GM12878 (cell line): ENCODE measurements around the gene TACC3.

Experiments used
- CREB1 ChIP-seq: IDR thresholded peaks from 2 replicates; pipeline ENCODE4 v1.6.1; 2012; ENCODE audit warnings: low read depth, mild to moderate bottlenecking, inconsistent platforms
- MLLT1 ChIP-seq: fragments of 450-650 bp; IDR thresholded peaks from 2 replicates; pipeline ENCODE4 v1.6.1; 2016; ENCODE audit warnings: mild to moderate bottlenecking
- MTA2 ChIP-seq: fragments of 450-650 bp; IDR thresholded peaks from 2 replicates; pipeline ENCODE4 v1.6.1; 2016; ENCODE audit warnings: low read depth, mild to moderate bottlenecking, moderate library complexity
- MXI1 ChIP-seq: fragments of 150-350 bp; IDR thresholded peaks from 2 replicates; pipeline ENCODE4 v1.6.1; 2011; ENCODE audit warnings: low read depth, mild to moderate bottlenecking, inconsistent platforms, low read length, improper control_type of control experiment
- NR2C2 ChIP-seq: IDR thresholded peaks from 2 replicates; pipeline ENCODE4 v1.6.1; 2011; ENCODE audit warnings: borderline replicate concordance, low read depth; ENCODE audit not compliant: control insufficient read depth, insufficient read length
- NRF1 ChIP-seq: conservative IDR thresholded peaks from 2 replicates; pipeline ENCODE4 v1.6.1; 2011; ENCODE audit warnings: mild to moderate bottlenecking, low read depth, low read length, improper control_type of control experiment
- ZNF274 ChIP-seq: IDR thresholded peaks from one replicate; pipeline ENCODE4 v1.8.0; 2011; ENCODE audit not compliant: insufficient read length, insufficient read depth
- TF ChIP-seq, protein P1 (sequence below), 3 experiments: IDR thresholded peaks in 2 of 3; conservative IDR thresholded peaks in 1 of 3; 2 replicates each; pipeline ENCODE4 v1.5.1; 2011; ENCODE audit warnings: low read depth in 3 of 3, low read length in 3 of 3, mild to moderate bottlenecking in 3 of 3, control low read depth in 2 of 3, moderate library complexity in 2 of 3, inconsistent platforms in 1 of 3, mixed read lengths in 1 of 3; ENCODE audit not compliant: control insufficient read depth in 2 of 3, insufficient read depth in 1 of 3; ENCODE audit errors: extremely low read depth in 1 of 3
- TF ChIP-seq, protein P2 (sequence below): IDR thresholded peaks from 2 replicates; pipeline ENCODE4 v1.6.1; 2011; ENCODE audit warnings: borderline replicate concordance, low read depth, mild to moderate bottlenecking, moderate library complexity, mixed read lengths, low read length; ENCODE audit not compliant: insufficient read depth; ENCODE audit errors: extremely low read length

GRCh38 chr4:1760521-1761071 is 39.3 kb downstream of the TACC3 start:
- TF ChIP-seq, protein P1, sequence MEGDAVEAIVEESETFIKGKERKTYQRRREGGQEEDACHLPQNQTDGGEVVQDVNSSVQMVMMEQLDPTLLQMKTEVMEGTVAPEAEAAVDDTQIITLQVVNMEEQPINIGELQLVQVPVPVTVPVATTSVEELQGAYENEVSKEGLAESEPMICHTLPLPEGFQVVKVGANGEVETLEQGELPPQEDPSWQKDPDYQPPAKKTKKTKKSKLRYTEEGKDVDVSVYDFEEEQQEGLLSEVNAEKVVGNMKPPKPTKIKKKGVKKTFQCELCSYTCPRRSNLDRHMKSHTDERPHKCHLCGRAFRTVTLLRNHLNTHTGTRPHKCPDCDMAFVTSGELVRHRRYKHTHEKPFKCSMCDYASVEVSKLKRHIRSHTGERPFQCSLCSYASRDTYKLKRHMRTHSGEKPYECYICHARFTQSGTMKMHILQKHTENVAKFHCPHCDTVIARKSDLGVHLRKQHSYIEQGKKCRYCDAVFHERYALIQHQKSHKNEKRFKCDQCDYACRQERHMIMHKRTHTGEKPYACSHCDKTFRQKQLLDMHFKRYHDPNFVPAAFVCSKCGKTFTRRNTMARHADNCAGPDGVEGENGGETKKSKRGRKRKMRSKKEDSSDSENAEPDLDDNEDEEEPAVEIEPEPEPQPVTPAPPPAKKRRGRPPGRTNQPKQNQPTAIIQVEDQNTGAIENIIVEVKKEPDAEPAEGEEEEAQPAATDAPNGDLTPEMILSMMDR (IDR thresholded peaks at IDR 0.05 in 2 of 3, conservative IDR thresholded peaks at IDR 0.05 in 1 of 3; ENCODE audit: control insufficient read depth in 2 of 3, extremely low read depth in 1 of 3, insufficient read depth in 1 of 3, low read depth in 3 of 3, low read length in 3 of 3): no peak
- TF ChIP-seq CREB1: no peak
- TF ChIP-seq, protein P2, sequence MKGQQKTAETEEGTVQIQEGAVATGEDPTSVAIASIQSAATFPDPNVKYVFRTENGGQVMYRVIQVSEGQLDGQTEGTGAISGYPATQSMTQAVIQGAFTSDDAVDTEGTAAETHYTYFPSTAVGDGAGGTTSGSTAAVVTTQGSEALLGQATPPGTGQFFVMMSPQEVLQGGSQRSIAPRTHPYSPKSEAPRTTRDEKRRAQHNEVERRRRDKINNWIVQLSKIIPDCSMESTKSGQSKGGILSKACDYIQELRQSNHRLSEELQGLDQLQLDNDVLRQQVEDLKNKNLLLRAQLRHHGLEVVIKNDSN: no peak
- TF ChIP-seq MXI1: no peak
- no peak for TF ChIP-seq MLLT1
- no peak for TF ChIP-seq NRF1
- TF ChIP-seq MTA2: no peak
- TF ChIP-seq ZNF274: no peak
- TF ChIP-seq NR2C2: no peak
